Fibroblast of the aortic adventitia (primary cell): ENCODE results near the gene HOMER3. TPM values are rescaled to one million over a fixed set of nuclear protein-coding genes. Genes with fewer than 3 reads are reported as not detected.

ENCODE experiments used
- DNase-seq: peaks from one replicate; pipeline ENCODE4 v3.0.0-alpha.2; 2010; ENCODE audit warnings: low read depth
- H3K4me3 ChIP-seq: 2 replicates; pipeline ENCODE4 v1.5.1; 2011; ENCODE audit warnings: low read depth, mild to moderate bottlenecking, control low read depth, low read length, moderate library complexity
- CTCF ChIP-seq: IDR thresholded peaks from 2 replicates; pipeline ENCODE4 v1.5.1; 2011; ENCODE audit warnings: mild to moderate bottlenecking, low read length, control low read depth, inconsistent platforms; ENCODE audit not compliant: insufficient read depth
- total RNA-seq: library from RNA; depleted of rRNA; stranded (reverse); fragments of >200 nt; gene quantifications from 2 replicates; pipeline ENCODE4 v1.2.3, GENCODE V29; 2012; ENCODE audit warnings: low replicate concordance

The HOMER3 gene
- 68.7 and 131 TPM in 2 replicates for total RNA-seq

- peak within 1 kb of the TSS; percentile 94 for H3K4me3 ChIP-seq
- TF ChIP-seq CTCF = peak; percentile 56
- peak; percentile 43 for DNase-seq
These were observed at the start of gene HOMER3 for GRCh38 chr19:18940769-18941627. HOMER3 (minus strand) TSS chr19:18941217; CDS start chr19:18938982, 2,235 bp downstream.

GRCh38 chr19:18990128-18990708 lies 49.2 kb upstream of the HOMER3 start:
- no peak overlapping the region for H3K4me3 ChIP-seq
- no peak for TF ChIP-seq CTCF
- DNase-seq = no peak

- TF ChIP-seq CTCF = no peak
- H3K4me3 ChIP-seq = no peak overlapping the region
- DNase-seq = no peak
These were observed 48.3 kb upstream of the HOMER3 start for GRCh38 chr19:18989316-18989715.

- H3K4me3 ChIP-seq = no peak overlapping the region
- DNase-seq = no peak
- no peak for TF ChIP-seq CTCF
These were observed 46.4 kb upstream of the HOMER3 start for GRCh38 chr19:18987456-18987855.

- no peak overlapping the region for H3K4me3 ChIP-seq
- DNase-seq = peak; percentile 68
- no peak for TF ChIP-seq CTCF
These were observed 44.2 kb upstream of the HOMER3 start for GRCh38 chr19:18985257-18985656.

GRCh38 chr19:18984251-18984650 lies 43.2 kb upstream of the HOMER3 start:
- no peak for DNase-seq
- no peak for TF ChIP-seq CTCF
- H3K4me3 ChIP-seq = no peak overlapping the region
